ENCODE data around the gene ASB5. TPM values are rescaled to one million over a fixed set of nuclear protein-coding genes. Genes with fewer than 3 reads are reported as not detected.

Gene ASB5
- total and polyA plus RNA-seq, 9 of the 15 experiments (the other 6 are each of a cell fraction or from before 2014, with no cell fraction given): not detected

DNA sequence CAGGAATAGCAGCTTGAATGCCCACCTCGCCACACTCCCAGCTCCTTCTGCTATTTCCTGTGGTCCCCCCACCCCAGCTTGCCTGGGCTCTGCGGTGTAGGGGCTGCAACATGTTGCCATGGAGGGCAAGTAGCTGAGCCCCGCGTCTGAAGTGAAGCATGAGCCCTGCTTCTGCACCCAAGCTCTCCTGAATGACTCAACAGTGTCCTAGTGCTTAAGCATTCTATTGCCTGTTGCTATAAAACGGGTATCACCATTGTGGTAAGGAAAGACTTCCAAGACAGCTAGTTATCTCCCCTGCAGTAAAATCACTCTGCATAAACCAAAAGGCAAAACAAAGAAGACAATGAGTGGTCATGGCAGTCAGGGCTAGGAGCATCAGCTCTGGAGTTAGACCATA is 42.3 kb downstream of the ASB5 start:
- Histone ChIP-seq H3K4me3 (no peak overlapping the region), H3K36me3 (ENCODE audit: control insufficient read depth, insufficient read depth, low read length) (no peaks in the 10 kb centered on the region), H3K79me2 (ENCODE audit: control insufficient read depth, insufficient read depth, low read length) (no peaks in the 10 kb centered on the region), H3K4me1 (replicated peaks in 1 of 2; ENCODE audit: control insufficient read depth in 2 of 2, insufficient read depth in 2 of 2, low read length in 2 of 2) (no peaks in the 10 kb centered on the region), H4K20me1 (replicated peaks; ENCODE audit: control insufficient read depth, insufficient read depth, low read length) (no peaks in the 10 kb centered on the region), H3K9me1 (ENCODE audit: control insufficient read depth, insufficient read depth, low read length) (no peaks in the 10 kb centered on the region), H3K9ac (ENCODE audit: insufficient read depth in 1 of 2, low read depth in 2 of 2, low read length in 2 of 2) (no peak overlapping the region), H3K27me3 (ENCODE audit: control insufficient read depth in 2 of 2, insufficient read depth in 2 of 2, low read length in 2 of 2) (no peaks in the 10 kb centered on the region), H3K27ac (ENCODE audit: extremely low read depth, low read depth, low read length) (no peak overlapping the region), H2AFZ (ENCODE audit: low read depth, low read length) (no peak overlapping the region), H3K9me3 (replicated peaks; ENCODE audit: control insufficient read depth, insufficient read depth, low read depth, low read length) (no peaks in the 10 kb centered on the region), H3K4me2 (ENCODE audit: insufficient read depth, low read length) (no peak overlapping the region)
- WGBS (ENCODE audit: insufficient coverage, low coverage, missing lambda C conversion rate): 0% methylated on average over 4 of the region's 5 CpGs
- in situ Hi-C loops (cut with MboI): no loop called here
- DNase-seq (ENCODE audit: extremely low read depth in 1 of 4, low spot score in 3 of 4) (no peak), FAIRE-seq (no peak), ATAC-seq (no peak)
- intact Hi-C loops (cut with micrococcal nuclease): no loop called here
- BruUV-seq (replicated peaks): no TSS peak
- CTCF ChIA-PET (ENCODE audit: low intra/inter-chr PET ratio): no interaction called here
- TF ChIP-seq HNRNPUL1 (IDR thresholded peaks at IDR 0.05; ENCODE audit: low read length) (no peak), THRAP3 (IDR thresholded peaks at IDR 0.05; ENCODE audit: borderline replicate concordance) (no peak), FOXK2 (conservative IDR thresholded peaks at IDR 0.05 in 1 of 2, IDR thresholded peaks at IDR 0.05 in 1 of 2; ENCODE audit: low read depth in 2 of 2) (no peak), ZNF766 (CRISPR knock-in tag; conservative IDR thresholded peaks at IDR 0.05) (no peak), CBFB (CRISPR knock-in tag; IDR thresholded peaks at IDR 0.05) (no peak), ELF2 (CRISPR knock-in tag; IDR thresholded peaks at IDR 0.05) (no peak), ZNF282 (CRISPR knock-in tag; IDR thresholded peaks at IDR 0.05) (no peak), FOXK1 (CRISPR knock-in tag; IDR thresholded peaks at IDR 0.05; ENCODE audit: borderline replicate concordance) (no peak)
- TF ChIP-seq, protein P1, sequence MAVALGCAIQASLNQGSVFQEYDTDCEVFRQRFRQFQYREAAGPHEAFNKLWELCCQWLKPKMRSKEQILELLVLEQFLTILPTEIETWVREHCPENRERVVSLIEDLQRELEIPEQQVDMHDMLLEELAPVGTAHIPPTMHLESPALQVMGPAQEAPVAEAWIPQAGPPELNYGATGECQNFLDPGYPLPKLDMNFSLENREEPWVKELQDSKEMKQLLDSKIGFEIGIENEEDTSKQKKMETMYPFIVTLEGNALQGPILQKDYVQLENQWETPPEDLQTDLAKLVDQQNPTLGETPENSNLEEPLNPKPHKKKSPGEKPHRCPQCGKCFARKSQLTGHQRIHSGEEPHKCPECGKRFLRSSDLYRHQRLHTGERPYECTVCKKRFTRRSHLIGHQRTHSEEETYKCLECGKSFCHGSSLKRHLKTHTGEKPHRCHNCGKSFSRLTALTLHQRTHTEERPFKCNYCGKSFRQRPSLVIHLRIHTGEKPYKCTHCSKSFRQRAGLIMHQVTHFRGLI (CRISPR knock-in tag; IDR thresholded peaks at IDR 0.05): no peak
- POLR2A ChIA-PET: interaction anchor here (0.7 kb wide), 1 partner anchor 15 kb away, joined by 5 read pairs; no protein-coding TSS in a partner anchor
